Nephron (organoid): Measurements from ENCODE around the gene GALNT2.

ENCODE experiments used
- H3K27ac Mint-ChIP-seq, 3 experiments: 2 replicates each; pipeline ENCODE4 v1.8.0; 2020; ENCODE audit warnings: mixed read lengths in 3 of 3, mild to moderate bottlenecking in 2 of 3, moderate library complexity in 1 of 3
- H3K27me3 Mint-ChIP-seq: 2 replicates; pipeline ENCODE4 v1.8.0; 2021; ENCODE audit warnings: low read depth, mild to moderate bottlenecking, moderate library complexity, mixed read lengths
- H3K36me3 Mint-ChIP-seq: 2 replicates; pipeline ENCODE4 v1.8.0; 2020; ENCODE audit warnings: low read depth, mixed read lengths
- H3K4me1 Mint-ChIP-seq: 2 replicates; pipeline ENCODE4 v1.8.0; 2020; ENCODE audit warnings: mixed read lengths
- H3K4me3 Mint-ChIP-seq, 3 experiments: 2 replicates each; pipeline ENCODE4 v1.8.0; 2020; ENCODE audit warnings: mild to moderate bottlenecking in 3 of 3, mixed read lengths in 3 of 3, moderate library complexity in 2 of 3
- H3K9me3 Mint-ChIP-seq: 2 replicates; pipeline ENCODE4 v1.8.0; 2020; ENCODE audit warnings: mixed read lengths
- CTCF ChIP-seq, 3 experiments: fragments of 200-600 bp; sonication (generic); IDR thresholded peaks; one replicate each; pipeline ENCODE4 v1.5.0; 2021; ENCODE audit warnings: antibody characterized with exemption in 3 of 3; ENCODE audit not compliant: unreplicated experiment in 3 of 3

Gene GALNT2

DNA sequence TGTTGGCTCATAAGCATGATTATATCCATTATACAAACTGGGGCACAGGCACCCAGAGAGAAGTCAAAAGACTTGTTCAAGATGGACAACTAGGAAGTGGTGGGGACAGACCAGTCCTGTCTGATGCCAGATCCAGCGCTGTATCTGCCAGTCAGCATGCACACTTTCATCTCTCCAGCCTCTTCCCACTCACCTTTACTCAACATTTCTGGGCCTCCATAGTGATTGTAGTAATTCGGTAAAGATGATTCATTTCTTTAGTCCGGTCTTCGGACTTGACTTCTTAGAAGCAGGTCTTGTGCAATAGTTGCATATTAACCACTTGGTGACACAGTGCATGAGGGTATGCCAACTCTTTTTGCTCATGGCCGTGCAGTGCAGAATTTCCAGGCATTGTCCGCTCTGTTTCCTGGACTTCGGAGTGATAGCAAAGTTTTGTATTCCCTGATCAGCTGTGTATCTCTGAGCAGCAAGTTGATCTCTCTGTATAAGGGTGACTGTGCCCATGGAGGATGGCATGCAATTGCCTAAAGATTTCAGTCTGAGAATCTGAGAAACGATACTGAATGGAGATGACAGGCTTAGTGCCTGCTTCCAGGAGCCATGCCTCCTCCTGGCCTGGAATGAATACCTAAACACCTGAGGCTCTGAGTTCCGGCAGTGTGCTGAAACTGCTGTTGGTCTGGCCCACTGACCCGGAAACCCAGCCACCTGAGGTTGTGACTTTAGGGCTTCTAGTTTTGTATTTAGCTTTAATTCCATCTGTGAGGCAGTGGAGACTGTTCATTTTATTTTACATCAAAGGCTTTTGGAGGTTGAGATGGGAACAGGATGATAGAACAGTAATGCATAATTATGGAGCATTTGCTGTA is 39.0 kb downstream of the GALNT2 start:
- no peaks in the 10 kb centered on the region for H3K9me3 Mint-ChIP-seq
- TF ChIP-seq CTCF (IDR thresholded peaks at IDR 0.05; ENCODE audit: unreplicated experiment in 3 of 3), result no peak
- H3K27me3 Mint-ChIP-seq, result peaks cover 32% of the 10 kb centered on the region
- peak overlapping the region; percentile 5 to 76 (median 74) for H3K27ac Mint-ChIP-seq
- peaks cover 72% of the 10 kb centered on the region for H3K4me1 Mint-ChIP-seq
- H3K36me3 Mint-ChIP-seq, result no peaks in the 10 kb centered on the region
- peak overlapping the region in 1 of 3 experiments; percentile 8 for H3K4me3 Mint-ChIP-seq

DNA sequence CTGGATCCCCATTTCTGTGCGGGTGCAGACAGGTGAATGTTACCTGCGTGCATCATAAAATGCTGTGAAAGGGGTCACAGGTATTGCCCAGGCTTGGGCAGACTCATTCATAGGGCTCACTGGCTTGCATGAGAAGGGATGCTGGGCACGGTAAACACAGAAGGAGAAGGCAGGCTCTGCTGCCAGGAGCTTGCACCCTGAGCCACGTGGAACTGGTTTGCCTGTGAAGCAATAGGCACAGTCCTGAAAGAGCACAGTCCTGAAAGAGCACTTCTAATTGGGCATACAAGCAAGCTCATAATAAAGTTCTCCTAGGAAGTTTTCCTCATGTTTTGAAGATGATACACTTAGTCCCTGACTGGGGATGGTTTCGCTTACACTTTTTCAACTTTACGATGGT is 40.9 kb downstream of the GALNT2 start:
- Mint-ChIP-seq H3K4me3 (no peak overlapping the region), H3K27me3 (peaks cover 28% of the 10 kb centered on the region), H3K36me3 (no peaks in the 10 kb centered on the region), H3K4me1 (peaks cover 70% of the 10 kb centered on the region), H3K27ac (no peak overlapping the region), H3K9me3 (no peaks in the 10 kb centered on the region)
- no peak for TF ChIP-seq CTCF (IDR thresholded peaks at IDR 0.05; ENCODE audit: unreplicated experiment in 3 of 3)

GRCh38 chr1:230108580-230108979 is 41.5 kb downstream of the GALNT2 start:
- H3K9me3 Mint-ChIP-seq, result no peaks in the 10 kb centered on the region
- H3K27ac Mint-ChIP-seq, result no peak overlapping the region

GRCh38 chr1:230109066-230109465 is 42.0 kb downstream of the GALNT2 start:
- Mint-ChIP-seq H3K36me3 (peaks cover 5% of the 10 kb centered on the region), H3K27ac (no peak overlapping the region), H3K27me3 (peaks cover 24% of the 10 kb centered on the region), H3K4me3 (no peak overlapping the region), H3K4me1 (peaks cover 71% of the 10 kb centered on the region), H3K9me3 (no peaks in the 10 kb centered on the region)
- no peak for TF ChIP-seq CTCF (IDR thresholded peaks at IDR 0.05; ENCODE audit: unreplicated experiment in 3 of 3)

More at GRCh38 chr1:230108580-230108979, 41.5 kb downstream of the GALNT2 start:
- H3K4me3 Mint-ChIP-seq, result no peak overlapping the region
- H3K4me1 Mint-ChIP-seq, result peaks cover 71% of the 10 kb centered on the region
- H3K36me3 Mint-ChIP-seq, result peaks cover 3% of the 10 kb centered on the region
- TF ChIP-seq CTCF (IDR thresholded peaks at IDR 0.05; ENCODE audit: unreplicated experiment in 3 of 3), result no peak
- peaks cover 24% of the 10 kb centered on the region for H3K27me3 Mint-ChIP-seq

DNA sequence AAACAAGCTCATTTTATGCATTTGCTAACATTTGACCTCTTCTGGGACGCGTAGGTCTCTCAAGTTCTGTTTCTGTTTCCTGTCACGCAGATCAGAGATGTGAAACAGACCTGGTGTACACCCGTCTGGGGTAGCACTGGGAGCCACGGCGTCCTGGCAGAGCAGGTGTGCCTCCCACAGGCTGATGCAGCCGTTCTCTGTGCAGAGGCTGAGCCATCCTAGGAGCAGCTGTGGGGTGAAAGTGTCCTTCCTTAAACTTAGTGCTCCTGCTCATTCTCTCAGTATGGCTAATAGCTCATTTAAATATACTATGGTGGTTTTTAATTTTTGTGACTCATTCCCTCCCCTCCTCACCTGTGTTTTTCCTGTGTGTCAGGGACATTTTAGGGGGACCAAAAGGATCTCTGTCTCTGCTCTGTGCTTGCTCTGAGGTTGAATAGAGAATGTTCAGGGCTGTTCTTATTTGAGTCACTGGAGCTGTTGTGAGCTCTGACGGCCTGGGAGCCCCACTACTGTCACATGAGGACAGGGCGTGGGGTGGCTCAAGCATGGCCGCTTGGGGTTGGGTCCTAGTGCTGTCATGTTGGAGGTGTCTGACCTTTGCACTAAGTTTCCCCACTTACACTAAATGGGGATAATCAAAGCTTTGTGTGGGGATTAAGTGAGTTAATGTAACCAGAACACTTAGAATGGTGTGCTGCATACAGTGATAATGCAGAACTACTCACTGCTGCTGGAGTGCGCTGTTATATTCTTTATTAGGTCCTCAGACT is 43.0 kb downstream of the GALNT2 start:
- Mint-ChIP-seq H3K27ac (peak overlapping the region in 1 of 3 experiments; percentile 26), H3K9me3 (no peaks in the 10 kb centered on the region), H3K36me3 (peaks cover 10% of the 10 kb centered on the region), H3K4me3 (no peak overlapping the region), H3K4me1 (peaks cover 69% of the 10 kb centered on the region), H3K27me3 (peaks cover 26% of the 10 kb centered on the region)
- TF ChIP-seq CTCF (IDR thresholded peaks at IDR 0.05; ENCODE audit: unreplicated experiment in 3 of 3), result no peak
